ENCODE measurements around the gene FZD7.

The FZD7 gene

GRCh38 chr2:202033317-202034248, at the start of gene FZD7:
Gene FZD7, plus strand, starts transcription at chr2:202033855. Its CDS starts 793 bp downstream, at chr2:202034648.
- peak; percentile 95 for DNase-seq (ENCODE audit: low read depth)
- peak; percentile 22 for TF ChIP-seq CTCF (conservative IDR thresholded peaks at IDR 0.05; ENCODE audit: low read length)
- peak within 1 kb of the TSS; percentile 88 for H3K4me3 ChIP-seq (ENCODE audit: low read length)

GRCh38 chr2:201984333-201984732, 49.3 kb upstream of the FZD7 start:
- TF ChIP-seq CTCF (conservative IDR thresholded peaks at IDR 0.05; ENCODE audit: low read length), result no peak
- no peak for DNase-seq (ENCODE audit: low read depth)
- no peak overlapping the region for H3K4me3 ChIP-seq (ENCODE audit: low read length)

- no peak for TF ChIP-seq CTCF (conservative IDR thresholded peaks at IDR 0.05; ENCODE audit: low read length)
- DNase-seq (ENCODE audit: low read depth), result no peak
- H3K4me3 ChIP-seq (ENCODE audit: low read length), result no peak overlapping the region
Observed at GRCh38 chr2:201984800-201985525, 48.7 kb upstream of the FZD7 start.

GRCh38 chr2:201985728-201986462, 47.8 kb upstream of the FZD7 start:
- H3K4me3 ChIP-seq (ENCODE audit: low read length), result no peak overlapping the region
- no peak for DNase-seq (ENCODE audit: low read depth)
- TF ChIP-seq CTCF (conservative IDR thresholded peaks at IDR 0.05; ENCODE audit: low read length), result no peak

GRCh38 chr2:201986463-201986735, 47.3 kb upstream of the FZD7 start:
- TF ChIP-seq CTCF (conservative IDR thresholded peaks at IDR 0.05; ENCODE audit: low read length), result no peak
- DNase-seq (ENCODE audit: low read depth), result no peak
- H3K4me3 ChIP-seq (ENCODE audit: low read length), result no peak overlapping the region

GRCh38 chr2:201987426-201987825, 46.2 kb upstream of the FZD7 start:
- DNase-seq (ENCODE audit: low read depth), result no peak
- TF ChIP-seq CTCF (conservative IDR thresholded peaks at IDR 0.05; ENCODE audit: low read length), result no peak

More at GRCh38 chr2:201987426-201987825, 46.2 kb upstream of the FZD7 start:
- H3K4me3 ChIP-seq (ENCODE audit: low read length), result no peak overlapping the region
